ENCODE measurements around the gene RFX4. TPM values are rescaled to one million over a fixed set of nuclear protein-coding genes. Genes with fewer than 3 reads are reported as not detected.

RFX4 gene
- total RNA-seq, 1 experiment from 2014 or later = not detected

GRCh38 chr12:106541201-106541600 is 41.6 kb upstream of the RFX4 start:
- Histone ChIP-seq H3K4me1 (ENCODE audit: control insufficient read depth in 1 of 2, insufficient read depth in 2 of 2, low read length in 2 of 2) (no peaks in the 10 kb centered on the region), H3K79me2 (ENCODE audit: insufficient read depth, low read length) (no peaks in the 10 kb centered on the region), H3K27ac (ENCODE audit: low read depth, low read length) (no peak overlapping the region), H3K4me3 (replicated peaks in 1 of 2; ENCODE audit: low read depth in 1 of 2, low read length in 2 of 2) (no peak overlapping the region), H3K9ac (ENCODE audit: low read length) (no peak overlapping the region), H3K27me3 (ENCODE audit: insufficient read depth, low read length) (no peaks in the 10 kb centered on the region), H3K9me3 (ENCODE audit: control insufficient read depth in 1 of 2, insufficient read depth in 1 of 2, low read depth in 1 of 2, low read length in 2 of 2) (no peaks in the 10 kb centered on the region), H3K9me2 (ENCODE audit: insufficient read depth) (no peaks in the 10 kb centered on the region), H2AFZ (ENCODE audit: low read depth, low read length, poor library complexity, severe bottlenecking) (no peak overlapping the region), H3K36me3 (ENCODE audit: control insufficient read depth in 1 of 2, insufficient read depth in 2 of 2, low read length in 2 of 2) (no peaks in the 10 kb centered on the region), H4K20me1 (ENCODE audit: insufficient read depth) (no peaks in the 10 kb centered on the region), H3K4me2 (ENCODE audit: low read length) (no peak overlapping the region)
- intact Hi-C loops (cut with micrococcal nuclease) = no loop called here
- no TSS peak for BruUV-seq (replicated peaks)
- ATAC-seq = no peak
- ChIA-PET RAD21 (ENCODE audit: low non-redundant PET in 1 of 2, low total read pairs in 2 of 2, uncharacterized antibody in 2 of 2, unreplicated experiment in 2 of 2) (no interaction called here), POLR2A (no interaction called here), CTCF (no interaction called here)
- TF ChIP-seq FOSL1 (IDR thresholded peaks at IDR 0.05; ENCODE audit: low read depth) = no peak
- no peak for TF ChIP-seq EZH2 (IDR thresholded peaks at IDR 0.05)
- no peak for TF ChIP-seq SIN3A (IDR thresholded peaks at IDR 0.05; ENCODE audit: low read depth)
- TF ChIP-seq REST (IDR thresholded peaks at IDR 0.05; ENCODE audit: low read depth) = no peak
- TF ChIP-seq RAD21 (IDR thresholded peaks at IDR 0.05; ENCODE audit: low read depth) = no peak
- no peak for TF ChIP-seq ZFX (IDR thresholded peaks at IDR 0.05)
- TF ChIP-seq ELF1 (IDR thresholded peaks at IDR 0.05; ENCODE audit: borderline replicate concordance, low read depth) = no peak
- TF ChIP-seq EGR1 (IDR thresholded peaks at IDR 0.05; ENCODE audit: low read depth) = no peak
- no peak for DNase-seq (ENCODE audit: low read depth, low spot score)

- H3K36me3 ChIP-seq (ENCODE audit: control insufficient read depth in 1 of 2, insufficient read depth in 2 of 2, low read length in 2 of 2) = no peaks in the 10 kb centered on the region
- POLR2A ChIA-PET = no interaction called here
- H2AFZ ChIP-seq (ENCODE audit: low read depth, low read length, poor library complexity, severe bottlenecking) = no peak overlapping the region
- intact Hi-C loops (cut with micrococcal nuclease) = no loop called here
- H3K4me2 ChIP-seq (ENCODE audit: low read length) = no peak overlapping the region
- H3K9ac ChIP-seq (ENCODE audit: low read length) = no peak overlapping the region
- H3K4me1 ChIP-seq (ENCODE audit: control insufficient read depth in 1 of 2, insufficient read depth in 2 of 2, low read length in 2 of 2) = no peaks in the 10 kb centered on the region
- DNase-seq (ENCODE audit: low read depth, low spot score) (no peak), ATAC-seq (no peak)
- no peak overlapping the region for H3K27ac ChIP-seq (ENCODE audit: low read depth, low read length)
- CTCF ChIA-PET = no interaction called here
- no TSS peak for BruUV-seq (replicated peaks)
- no peaks in the 10 kb centered on the region for H3K79me2 ChIP-seq (ENCODE audit: insufficient read depth, low read length)
- H3K4me3 ChIP-seq (replicated peaks in 1 of 2; ENCODE audit: low read depth in 1 of 2, low read length in 2 of 2) = no peak overlapping the region
- no peaks in the 10 kb centered on the region for H4K20me1 ChIP-seq (ENCODE audit: insufficient read depth)
- H3K27me3 ChIP-seq (ENCODE audit: insufficient read depth, low read length) = no peaks in the 10 kb centered on the region
- RAD21 ChIA-PET (ENCODE audit: low non-redundant PET in 1 of 2, low total read pairs in 2 of 2, uncharacterized antibody in 2 of 2, unreplicated experiment in 2 of 2) = no interaction called here
- no peaks in the 10 kb centered on the region for H3K9me2 ChIP-seq (ENCODE audit: insufficient read depth)
- no peaks in the 10 kb centered on the region; a peak in 1 of 4 replicates for H3K9me3 ChIP-seq (ENCODE audit: control insufficient read depth in 1 of 2, insufficient read depth in 1 of 2, low read depth in 1 of 2, low read length in 2 of 2)
- TF ChIP-seq POLR2A (IDR thresholded peaks at IDR 0.05; ENCODE audit: borderline replicate concordance, extremely low read depth, insufficient read depth, insufficient read length) (no peak), ZFX (IDR thresholded peaks at IDR 0.05) (no peak), RAD21 (IDR thresholded peaks at IDR 0.05; ENCODE audit: low read depth) (no peak), ZBTB33 (IDR thresholded peaks at IDR 0.05; ENCODE audit: extremely low read depth, insufficient replicate concordance, low read length) (no peak), YY1 (IDR thresholded peaks at IDR 0.05; ENCODE audit: extremely low read depth, insufficient replicate concordance, low read depth, low read length) (no peak), SP1 (IDR thresholded peaks at IDR 0.05; ENCODE audit: low read depth) (no peak), EZH2 (IDR thresholded peaks at IDR 0.05) (no peak), CEBPB (IDR thresholded peaks at IDR 0.05; ENCODE audit: low read depth) (no peak), FOSL1 (IDR thresholded peaks at IDR 0.05; ENCODE audit: low read depth) (no peak), SRF (IDR thresholded peaks at IDR 0.05; ENCODE audit: low read depth) (no peak), ELF1 (IDR thresholded peaks at IDR 0.05; ENCODE audit: borderline replicate concordance, low read depth) (no peak)
Observed at GRCh38 chr12:106551410-106551809, 31.4 kb upstream of the RFX4 start.

Data from HCT116 (cell line).